Adrenal gland (tissue), 12 donors: ENCODE results near the gene CRX. TPM values are rescaled to one million over a fixed set of nuclear protein-coding genes. Genes with fewer than 3 reads are reported as not detected.
A peak's percentile ranks its signal among the peaks of the same experiment; 100 is the strongest.
"Not testable (repeated sequence)": the region's sequence is repeated elsewhere in the genome, so short reads cannot be mapped to it uniquely, and the experiment has no call there.

Experiments used
- DNase-seq, 7 donors: peaks; one replicate each; pipeline ENCODE4 v3.0.0-alpha.2; 2019 to 2020
- H3K27ac ChIP-seq, 5 donors: fragments of 200-600 bp; sonication (generic) in 4 of 5; 1 replicate in 3 of 5; 2 replicates in 2 of 5; pipeline versions ENCODE4 v1.5.1 to v1.8.0; 2016 to 2020; ENCODE audit warnings: mild to moderate bottlenecking in 1 of 5
- H3K27me3 ChIP-seq: fragments of 200-600 bp; 2 replicates; pipeline ENCODE4 v1.8.0; 2021
- H3K36me3 ChIP-seq, 2 donors: fragments of 200-600 bp; replicated peaks in 1 of 2; 1 replicate in 1 of 2; 2 replicates in 1 of 2; pipeline versions ENCODE4 v1.5.1 to v1.8.0; 2018 to 2022
- H3K4me1 ChIP-seq, 2 donors: fragments of 200-600 bp; replicated peaks in 1 of 2; 1 replicate in 1 of 2; 2 replicates in 1 of 2; pipeline versions ENCODE4 v1.5.1 to v1.8.0; 2018 to 2021
- H3K4me3 ChIP-seq, 4 donors: fragments of 200-600 bp; sonication (generic) in 3 of 4; one replicate each; pipeline ENCODE4 v1.5.1; 2016 to 2018
- H3K9me3 ChIP-seq, 3 donors: fragments of 200-600 bp; sonication (generic) in 1 of 3; replicated peaks in 1 of 3; 1 replicate in 2 of 3; 2 replicates in 1 of 3; pipeline versions ENCODE4 v1.5.1 to v1.8.0; 2016 to 2021
- POLR2A ChIP-seq, 2 donors: fragments of 450-650 bp; IDR thresholded peaks; one replicate each; pipeline ENCODE4 v1.6.1; 2017; ENCODE audit warnings: antibody characterized with exemption in 2 of 2, mild to moderate bottlenecking in 2 of 2, moderate library complexity in 1 of 2
- WGBS, 4 donors: extraction: QIAGEN DNeasy Blood & Tissue Kit in 2 of 4; methylation state at CpG; one replicate each; pipeline versions ENCODE4 v1.1.5 to v1.1.7; 2013 to 2017; 5-methylcytosine and 5-hydroxymethylcytosine counted together
- intact Hi-C, 2 donors: fragments of 100-400 bp; cut with DNase I; formaldehyde crosslinking; loops; one replicate each; pipeline versions ENCODE4 v1.14.1 to v1.15.0; 2022 to 2023
- polyA plus RNA-seq, 3 donors: library from polyadenylated mRNA; stranded (reverse); fragments of 200-250 nt in 2 of 3; fragments of 350-450 nt in 1 of 3; fragmentation: Illumina TruSeq in 1 of 3; extraction: RNeasy Lipid Tissue Mini Kit (QIAGEN cat#74804) in 1 of 3; gene quantifications; one replicate each; pipeline ENCODE4 v1.2.3, GENCODE V29; 2013 to 2014
- total RNA-seq, 9 donors: library from RNA; depleted of rRNA in 4 of 9; stranded (reverse); fragments of >200 nt in 4 of 9; fragments of 120-200 nt in 1 of 9; fragmentation: NEBNext Ultra II Directional in 1 of 9; extraction: Animal tissue kit (Norgen Biotek cat#: 25700) in 1 of 9; gene quantifications; one replicate each; pipeline versions ENCODE4 v1.1.0 to v1.2.4, GENCODE V29; 2013 to 2023
- TF ChIP-seq, protein P1 (sequence below), 6 experiments: fragments of 450-650 bp in 4 of 6; fragments of 200-600 bp in 2 of 6; sonication (generic) in 1 of 6; IDR thresholded peaks; 1 replicate in 5 of 6; 2 replicates in 1 of 6; pipeline versions ENCODE4 v1.5.1 to v1.8.0; 2016 to 2021; ENCODE audit warnings: antibody characterized with exemption in 6 of 6, mild to moderate bottlenecking in 2 of 6, moderate library complexity in 1 of 6
- donor health status: healthy with polysubstance abuse.
- donor health status: Bipolar disorder and iron deficiency.
- donor health status: DM: yes; HTN: yes; CAD: no.
- donor health status: DM: no; HTN: no; CAD: no.
- donor health status: DM: no; HTN: no; CAD: no.
- donor health status: DM: yes; HTN: yes; CAD: no.

Gene CRX
- total and polyA plus RNA-seq, 12 donors: 0.32 TPM; not detected in 11

GRCh38 chr19:47786566-47786965 lies 35.2 kb upstream of the CRX start:
- TF ChIP-seq, protein P1, sequence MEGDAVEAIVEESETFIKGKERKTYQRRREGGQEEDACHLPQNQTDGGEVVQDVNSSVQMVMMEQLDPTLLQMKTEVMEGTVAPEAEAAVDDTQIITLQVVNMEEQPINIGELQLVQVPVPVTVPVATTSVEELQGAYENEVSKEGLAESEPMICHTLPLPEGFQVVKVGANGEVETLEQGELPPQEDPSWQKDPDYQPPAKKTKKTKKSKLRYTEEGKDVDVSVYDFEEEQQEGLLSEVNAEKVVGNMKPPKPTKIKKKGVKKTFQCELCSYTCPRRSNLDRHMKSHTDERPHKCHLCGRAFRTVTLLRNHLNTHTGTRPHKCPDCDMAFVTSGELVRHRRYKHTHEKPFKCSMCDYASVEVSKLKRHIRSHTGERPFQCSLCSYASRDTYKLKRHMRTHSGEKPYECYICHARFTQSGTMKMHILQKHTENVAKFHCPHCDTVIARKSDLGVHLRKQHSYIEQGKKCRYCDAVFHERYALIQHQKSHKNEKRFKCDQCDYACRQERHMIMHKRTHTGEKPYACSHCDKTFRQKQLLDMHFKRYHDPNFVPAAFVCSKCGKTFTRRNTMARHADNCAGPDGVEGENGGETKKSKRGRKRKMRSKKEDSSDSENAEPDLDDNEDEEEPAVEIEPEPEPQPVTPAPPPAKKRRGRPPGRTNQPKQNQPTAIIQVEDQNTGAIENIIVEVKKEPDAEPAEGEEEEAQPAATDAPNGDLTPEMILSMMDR (IDR thresholded peaks at IDR 0.05): no peak
- no peak for TF ChIP-seq POLR2A (IDR thresholded peaks at IDR 0.05)
- no peaks in the 10 kb centered on the region for H3K9me3 ChIP-seq
- no peak overlapping the region for H3K4me3 ChIP-seq
- H3K27ac ChIP-seq: no peak overlapping the region
- H3K4me1 ChIP-seq: no peaks in the 10 kb centered on the region
- intact Hi-C loops: loop anchor here in 1 of 2 donors (5.0 kb wide), 1 partner anchor 74 kb away; the partner anchor contains the start of gene EHD2
- WGBS, 4 donors: 94 to 96% (median 95%) methylated on average over 6 to 7 of the region's 7 CpGs; no CpG with 5 or more reads in 1 of the 4 donors
- no peaks in the 10 kb centered on the region for H3K27me3 ChIP-seq
- no peak for DNase-seq
- peaks cover 0 to 27% of the 10 kb centered on the region in 2 donors for H3K36me3 ChIP-seq

DNA sequence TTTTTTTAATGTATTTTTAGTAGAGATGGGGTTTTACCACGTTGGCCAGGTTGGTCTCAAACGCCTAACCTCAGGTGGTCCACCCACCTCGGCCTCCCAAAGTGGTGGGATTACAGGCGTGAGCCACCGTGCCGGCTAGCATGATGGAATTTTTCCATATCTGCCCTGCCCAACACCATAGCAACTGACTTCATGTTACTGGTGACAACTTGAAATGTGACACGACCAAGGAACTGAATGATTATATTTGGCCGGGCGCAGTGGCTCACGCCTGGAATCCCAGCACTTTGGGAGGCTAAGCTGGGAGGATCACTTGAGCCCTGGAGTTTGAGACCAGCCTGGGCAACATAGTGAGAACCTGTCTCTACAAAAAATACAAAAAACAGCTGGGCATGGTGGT lies 34.4 kb upstream of the CRX start:
- not testable (repeated sequence) for DNase-seq, H3K4me3 ChIP-seq, H3K4me1 ChIP-seq, H3K27me3 ChIP-seq, H3K9me3 ChIP-seq, H3K27ac ChIP-seq
- WGBS, 4 donors: 78 to 90% (median 83%) methylated on average over 10 of the region's 10 CpGs
- H3K36me3 ChIP-seq: peaks cover 0 to 27% of the 10 kb centered on the region in 2 donors
- intact Hi-C loops: loop anchor here in 1 of 2 donors (5.0 kb wide), 1 partner anchor 75 kb away; the partner anchor contains the start of gene EHD2

GRCh38 chr19:47789811-47790210 lies 31.9 kb upstream of the CRX start:
- not testable (repeated sequence) for H3K27ac ChIP-seq, H3K4me3 ChIP-seq, H3K4me1 ChIP-seq, DNase-seq, H3K27me3 ChIP-seq, H3K9me3 ChIP-seq
- intact Hi-C loops: loop anchor here in 1 of 2 donors (5.0 kb wide), 1 partner anchor 78 kb away; the partner anchor contains the start of gene EHD2
- WGBS, 4 donors: 87 to 93% (median 90%) methylated on average over 13 of the region's 13 CpGs
- H3K36me3 ChIP-seq: peaks cover 0 to 11% of the 10 kb centered on the region in 2 donors

DNA sequence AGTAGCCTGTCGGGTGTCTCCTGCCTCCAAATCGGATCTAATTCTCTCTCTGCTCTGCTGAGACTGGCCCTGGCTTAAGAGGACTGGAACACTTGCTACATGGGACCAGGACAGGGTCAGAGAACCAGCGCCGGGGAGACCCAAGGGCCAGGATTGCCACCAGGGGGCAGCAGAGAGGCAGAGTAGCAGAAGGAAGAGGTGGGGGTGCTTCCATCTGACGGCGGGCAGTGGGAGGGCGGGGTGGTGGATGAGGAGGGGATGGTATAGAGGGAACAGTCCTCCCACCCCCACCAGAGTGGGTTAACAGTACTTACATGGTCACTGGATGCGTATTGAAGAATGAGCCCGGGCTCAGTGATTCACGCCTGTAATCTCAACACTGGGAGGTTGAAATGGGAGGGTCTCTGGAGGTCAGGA lies 31.3 kb upstream of the CRX start:
- TF ChIP-seq, protein P1 (IDR thresholded peaks at IDR 0.05): peak; percentile 58 to 89 (median 68)
- no peak for TF ChIP-seq POLR2A (IDR thresholded peaks at IDR 0.05)
- H3K9me3 ChIP-seq: no peaks in the 10 kb centered on the region
- H3K4me3 ChIP-seq: no peak overlapping the region
- no peak overlapping the region for H3K27ac ChIP-seq
- DNase-seq: peak; percentile 79 to 91 (median 86)
- 6 to 13% (median 9%) methylated on average over 7 to 10 of the region's 10 CpGs for WGBS, 4 donors
- no peaks in the 10 kb centered on the region for H3K27me3 ChIP-seq
- no peaks in the 10 kb centered on the region for H3K4me1 ChIP-seq
- peaks cover 0 to 6% of the 10 kb centered on the region in 2 donors for H3K36me3 ChIP-seq
- intact Hi-C loops: no loop called here

GRCh38 chr19:47792616-47793015 lies 29.1 kb upstream of the CRX start:
- no peak overlapping the region for H3K27ac ChIP-seq
- no peak for DNase-seq
- H3K36me3 ChIP-seq: no peaks in the 10 kb centered on the region
- 93 to 95% (median 94%) methylated on average over 1 of the region's 1 CpG for WGBS, 4 donors
- intact Hi-C loops: no loop called here
- no peaks in the 10 kb centered on the region for H3K9me3 ChIP-seq
- no peak overlapping the region for H3K4me3 ChIP-seq
- no peaks in the 10 kb centered on the region for H3K4me1 ChIP-seq
- no peak for TF ChIP-seq POLR2A (IDR thresholded peaks at IDR 0.05)
- TF ChIP-seq, protein P1 (IDR thresholded peaks at IDR 0.05): no peak
- no peaks in the 10 kb centered on the region for H3K27me3 ChIP-seq
